Astrocyte of the hippocampus (primary cell): ENCODE data around the gene KCND2.
"Not testable (repeated sequence)": the region's sequence is repeated elsewhere in the genome, so short reads cannot be mapped to it uniquely, and the experiment has no call there.

Experiments
- DNase-seq: peaks from one replicate; pipeline ENCODE4 v3.0.0; 2011; ENCODE audit warnings: low read depth, low spot score

Gene KCND2

GRCh38 chr7:120502132-120502531 is 229.2 kb downstream of the KCND2 start:
- DNase-seq: no peak

- no peak for DNase-seq
Measured at GRCh38 chr7:120502825-120503224, 229.8 kb downstream of the KCND2 start.

- no peak for DNase-seq
Measured at GRCh38 chr7:120504386-120504785, 231.4 kb downstream of the KCND2 start.

- DNase-seq: no peak
Measured at GRCh38 chr7:120505770-120506169, 232.8 kb downstream of the KCND2 start.

GRCh38 chr7:120512701-120513100 is 239.7 kb downstream of the KCND2 start:
- DNase-seq: no peak

- DNase-seq: no peak
Measured at GRCh38 chr7:120519224-120519623, 246.2 kb downstream of the KCND2 start.

- no peak for DNase-seq
Measured at GRCh38 chr7:120521761-120522737, 249.1 kb downstream of the KCND2 start.

- no peak for DNase-seq
Measured at GRCh38 chr7:120523985-120524384, 251.0 kb downstream of the KCND2 start.

- DNase-seq: no peak
Measured at GRCh38 chr7:120526902-120527509, 254.0 kb downstream of the KCND2 start.

- DNase-seq: no peak
Measured at GRCh38 chr7:120529736-120530135, 256.8 kb downstream of the KCND2 start.

- no peak for DNase-seq
Measured at GRCh38 chr7:120538335-120538734, 265.4 kb downstream of the KCND2 start.

GRCh38 chr7:120539321-120539720 is 266.3 kb downstream of the KCND2 start:
- DNase-seq: no peak

GRCh38 chr7:120547605-120548004 is 274.6 kb downstream of the KCND2 start:
- no peak for DNase-seq

GRCh38 chr7:120550494-120551048 is 277.6 kb downstream of the KCND2 start:
- DNase-seq: peak; percentile 14

- DNase-seq: no peak
Measured at GRCh38 chr7:120553491-120553890, 280.5 kb downstream of the KCND2 start.

- peak; percentile 69 for DNase-seq
Measured at GRCh38 chr7:120554960-120555571, 282.1 kb downstream of the KCND2 start.

- no peak for DNase-seq
Measured at GRCh38 chr7:120564145-120564544, 291.2 kb downstream of the KCND2 start.

- no peak for DNase-seq
Measured at GRCh38 chr7:120567204-120567603, 294.2 kb downstream of the KCND2 start.

- not testable (repeated sequence) for DNase-seq
Measured at GRCh38 chr7:120578657-120579056, 305.7 kb downstream of the KCND2 start.

- no peak for DNase-seq
Measured at GRCh38 chr7:120582916-120583315, 309.9 kb downstream of the KCND2 start.

GRCh38 chr7:120583899-120584586 is 311.1 kb downstream of the KCND2 start:
- DNase-seq: peak; percentile 61

GRCh38 chr7:120586571-120586970 is 313.6 kb downstream of the KCND2 start:
- DNase-seq: no peak
